GM18499 (cell line): ENCODE results near the gene ADGRA1.
"Not testable (repeated sequence)": the region's sequence is repeated elsewhere in the genome, so short reads cannot be mapped to it uniquely, and the experiment has no call there.

Experiments
- ATAC-seq: cut with Tn5 transposase; IDR thresholded peaks from one replicate; pipeline ENCODE4 v1.9.1; 2021; ENCODE audit warnings: moderate number of reproducible peaks; ENCODE audit not compliant: insufficient read depth, unreplicated experiment

The ADGRA1 gene

GRCh38 chr10:133141144-133141957 is 53.6 kb downstream of the ADGRA1 start:
- ATAC-seq = no peak

- no peak for ATAC-seq
Measured at GRCh38 chr10:133141958-133142340, 54.2 kb downstream of the ADGRA1 start.

- ATAC-seq = no peak
Measured at GRCh38 chr10:133142523-133143199, 54.9 kb downstream of the ADGRA1 start.

- no peak for ATAC-seq
Measured at GRCh38 chr10:133143200-133143533, 55.4 kb downstream of the ADGRA1 start.

GRCh38 chr10:133143546-133143945 is 55.8 kb downstream of the ADGRA1 start:
- ATAC-seq = no peak

GRCh38 chr10:133144771-133145170 is 57.0 kb downstream of the ADGRA1 start:
- ATAC-seq = no peak

- no peak for ATAC-seq
Measured at GRCh38 chr10:133150226-133150625, 62.5 kb downstream of the ADGRA1 start.

- no peak for ATAC-seq
Measured at GRCh38 chr10:133150656-133151055, 62.9 kb downstream of the ADGRA1 start.

GRCh38 chr10:133151071-133151470 is 63.3 kb downstream of the ADGRA1 start:
- not testable (repeated sequence) for ATAC-seq

- no peak for ATAC-seq
Measured at GRCh38 chr10:133151543-133151972, 63.8 kb downstream of the ADGRA1 start.

GRCh38 chr10:133154411-133154810 is 66.7 kb downstream of the ADGRA1 start:
- ATAC-seq = no peak

GRCh38 chr10:133154996-133155778 is 67.5 kb downstream of the ADGRA1 start:
- ATAC-seq = no peak

- no peak for ATAC-seq
Measured at GRCh38 chr10:133156674-133157579, 69.2 kb downstream of the ADGRA1 start.

- ATAC-seq = no peak
Measured at GRCh38 chr10:133157662-133158436, 70.1 kb downstream of the ADGRA1 start.

GRCh38 chr10:133158437-133158755 is 70.7 kb downstream of the ADGRA1 start:
- no peak for ATAC-seq

GRCh38 chr10:133158756-133159610 is 71.3 kb downstream of the ADGRA1 start:
- no peak for ATAC-seq

GRCh38 chr10:133159611-133159949 is 71.9 kb downstream of the ADGRA1 start:
- no peak for ATAC-seq

- ATAC-seq = no peak
Measured at GRCh38 chr10:133159950-133160825, 72.5 kb downstream of the ADGRA1 start, which contains the start of gene KNDC1. Gene KNDC1 (plus strand): TSS chr10:133160219. CDS start chr10:133160468, 249 bp downstream.
